OCI-M2 (cell line): ENCODE measurements around the gene TPM1.

Source experiments
- DNase-seq: peaks from one replicate; lab custom pipeline; 2025; ENCODE audit not compliant: unreplicated experiment; lab: John Stamatoyannopoulos, UW

The TPM1 gene

GRCh38 chr15:63040954-63041353 lies 1.6 kb upstream of the TPM1 start:
- DNase-seq: no peak

GRCh38 chr15:63041402-63041973 lies 1.1 kb upstream of the TPM1 start:
- no peak for DNase-seq

GRCh38 chr15:63042877-63043334 lies 359 bp downstream of the TPM1 start:
- no peak for DNase-seq

- DNase-seq: no peak
These were observed 959 bp downstream of the TPM1 start for GRCh38 chr15:63043335-63044076.

- DNase-seq: no peak
These were observed 1.6 kb downstream of the TPM1 start for GRCh38 chr15:63044077-63044644.

- no peak for DNase-seq
These were observed 2.3 kb downstream of the TPM1 start for GRCh38 chr15:63044645-63045464.

- DNase-seq: no peak
These were observed 2.9 kb downstream of the TPM1 start for GRCh38 chr15:63045465-63045840.

- no peak for DNase-seq
These were observed 3.3 kb downstream of the TPM1 start for GRCh38 chr15:63045879-63046278.

- no peak for DNase-seq
These were observed 4.6 kb downstream of the TPM1 start for GRCh38 chr15:63046917-63047760.

- no peak for DNase-seq
These were observed 5.2 kb downstream of the TPM1 start for GRCh38 chr15:63047792-63048114.

GRCh38 chr15:63048115-63048775 lies 5.7 kb downstream of the TPM1 start:
- DNase-seq: peak; percentile 45

- no peak for DNase-seq
These were observed 6.5 kb downstream of the TPM1 start for GRCh38 chr15:63048776-63049665.

GRCh38 chr15:63049783-63050371 lies 7.3 kb downstream of the TPM1 start:
- DNase-seq: no peak

- DNase-seq: no peak
These were observed 8.2 kb downstream of the TPM1 start for GRCh38 chr15:63050731-63051155.

GRCh38 chr15:63051156-63052066 lies 8.9 kb downstream of the TPM1 start:
- peak; percentile 23 for DNase-seq

- no peak for DNase-seq
These were observed 9.7 kb downstream of the TPM1 start for GRCh38 chr15:63052077-63052841.
